HAP-1 (cell line): ENCODE data around the gene CCDC8.
"Not testable (repeated sequence)": the region's sequence is repeated elsewhere in the genome, so short reads cannot be mapped to it uniquely, and the experiment has no call there.

Source experiments
- DNase-seq, 2 experiments: peaks; one replicate each; pipeline ENCODE4 v3.0.0-alpha.2; 2016 to 2020; ENCODE audit warnings: low spot score in 2 of 2
- H3K27me3 ChIP-seq: fragments of 250-450 bp; sonication (Bioruptor Pico); 2 replicates; pipeline ENCODE4 v1.5.1; 2020; ENCODE audit warnings: low read depth, mild to moderate bottlenecking, moderate library complexity
- H3K36me3 ChIP-seq: fragments of 250-450 bp; sonication (Bioruptor Pico); replicated peaks from 2 replicates; pipeline ENCODE4 v1.5.1; 2020; ENCODE audit warnings: mild to moderate bottlenecking
- H3K4me1 ChIP-seq: fragments of 250-450 bp; sonication (Bioruptor Pico); 2 replicates; pipeline ENCODE4 v1.5.1; 2020; ENCODE audit warnings: mild to moderate bottlenecking
- H3K4me3 ChIP-seq: fragments of 250-450 bp; sonication (Bioruptor Pico); 2 replicates; pipeline ENCODE4 v1.5.1; 2020; ENCODE audit warnings: mild to moderate bottlenecking, moderate library complexity
- H3K9me3 ChIP-seq: fragments of 250-450 bp; sonication (Bioruptor Pico); 2 replicates; pipeline ENCODE4 v1.5.1; 2020; ENCODE audit warnings: mild to moderate bottlenecking, moderate library complexity
- in situ Hi-C: fragments of 300-500 bp; cut with MboI; formaldehyde crosslinking; loops from 3 replicates; pipeline ENCODE4 v1.14.3; 2020; ENCODE audit warnings: low sequenced_read_pairs, inconsistent platforms, mixed read lengths

Gene CCDC8

GRCh38 chr19:46387713-46388130, 25.6 kb downstream of the CCDC8 start:
- no peaks in the 10 kb centered on the region for H3K4me1 ChIP-seq
- no peak overlapping the region for H3K4me3 ChIP-seq
- DNase-seq: no peak
- in situ Hi-C loops: no loop called here
- H3K36me3 ChIP-seq: peaks cover 73% of the 10 kb centered on the region
- H3K9me3 ChIP-seq: no peaks in the 10 kb centered on the region
- H3K27me3 ChIP-seq: no peaks in the 10 kb centered on the region

- in situ Hi-C loops: no loop called here
- no peak overlapping the region for H3K4me3 ChIP-seq
- no peaks in the 10 kb centered on the region for H3K4me1 ChIP-seq
- H3K36me3 ChIP-seq: peaks cover 75% of the 10 kb centered on the region
- DNase-seq: no peak
- no peaks in the 10 kb centered on the region for H3K27me3 ChIP-seq
- H3K9me3 ChIP-seq: no peaks in the 10 kb centered on the region
These were observed 26.2 kb downstream of the CCDC8 start for GRCh38 chr19:46386996-46387712.

- H3K36me3 ChIP-seq: peaks cover 85% of the 10 kb centered on the region
These were observed 27.2 kb downstream of the CCDC8 start for GRCh38 chr19:46386151-46386550.

GRCh38 chr19:46385636-46386035, 27.7 kb downstream of the CCDC8 start:
- Histone ChIP-seq H3K4me3 (no peak overlapping the region), H3K36me3 (peaks cover 86% of the 10 kb centered on the region), H3K27me3 (no peaks in the 10 kb centered on the region), H3K9me3 (no peaks in the 10 kb centered on the region), H3K4me1 (no peaks in the 10 kb centered on the region)
- DNase-seq: no peak
- in situ Hi-C loops: no loop called here

More at GRCh38 chr19:46386151-46386550, 27.2 kb downstream of the CCDC8 start:
- H3K4me1 ChIP-seq: no peaks in the 10 kb centered on the region
- no peaks in the 10 kb centered on the region for H3K9me3 ChIP-seq
- H3K27me3 ChIP-seq: no peaks in the 10 kb centered on the region
- no peak overlapping the region for H3K4me3 ChIP-seq
- DNase-seq: no peak
- in situ Hi-C loops: no loop called here

- Histone ChIP-seq H3K4me3 (no peak overlapping the region), H3K4me1 (peaks cover 3% of the 10 kb centered on the region; the same call in 1 of the 2 replicates), H3K9me3 (no peaks in the 10 kb centered on the region), H3K27me3 (no peaks in the 10 kb centered on the region), H3K36me3 (peaks cover 86% of the 10 kb centered on the region)
- no peak for DNase-seq
- in situ Hi-C loops: no loop called here
These were observed 29.0 kb downstream of the CCDC8 start for GRCh38 chr19:46384396-46384795.

- in situ Hi-C loops: no loop called here
- no peak for DNase-seq
- no peaks in the 10 kb centered on the region for H3K27me3 ChIP-seq
- H3K4me1 ChIP-seq: peaks cover 3% of the 10 kb centered on the region; the same call in 1 of the 2 replicates
- H3K36me3 ChIP-seq: peaks cover 86% of the 10 kb centered on the region
- H3K4me3 ChIP-seq: no peak overlapping the region
- H3K9me3 ChIP-seq: no peaks in the 10 kb centered on the region
These were observed 29.5 kb downstream of the CCDC8 start for GRCh38 chr19:46383846-46384245.

- H3K9me3 ChIP-seq: no peaks in the 10 kb centered on the region
- in situ Hi-C loops: no loop called here
- no peaks in the 10 kb centered on the region for H3K27me3 ChIP-seq
- H3K4me1 ChIP-seq: peaks cover 3% of the 10 kb centered on the region; the same call in 1 of the 2 replicates
- no peak overlapping the region for H3K4me3 ChIP-seq
- DNase-seq: no peak
- H3K36me3 ChIP-seq: peaks cover 83% of the 10 kb centered on the region
These were observed 30.1 kb downstream of the CCDC8 start for GRCh38 chr19:46383171-46383815.

GRCh38 chr19:46381756-46382345, 31.5 kb downstream of the CCDC8 start:
- DNase-seq: no peak
- no peaks in the 10 kb centered on the region for H3K27me3 ChIP-seq
- H3K36me3 ChIP-seq: peaks cover 83% of the 10 kb centered on the region
- no peak overlapping the region for H3K4me3 ChIP-seq
- peaks cover 3% of the 10 kb centered on the region; the same call in 1 of the 2 replicates for H3K4me1 ChIP-seq
- H3K9me3 ChIP-seq: no peaks in the 10 kb centered on the region
- in situ Hi-C loops: no loop called here

GRCh38 chr19:46381346-46381745, 32.0 kb downstream of the CCDC8 start:
- no peak for DNase-seq

GRCh38 chr19:46380690-46381089, 32.7 kb downstream of the CCDC8 start:
- H3K4me3 ChIP-seq: no peak overlapping the region
- peaks cover 3% of the 10 kb centered on the region; the same call in 1 of the 2 replicates for H3K4me1 ChIP-seq
- peaks cover 91% of the 10 kb centered on the region for H3K36me3 ChIP-seq
- no peaks in the 10 kb centered on the region for H3K9me3 ChIP-seq
- no peaks in the 10 kb centered on the region for H3K27me3 ChIP-seq
- in situ Hi-C loops: no loop called here
- DNase-seq: no peak

More at GRCh38 chr19:46381346-46381745, 32.0 kb downstream of the CCDC8 start:
- H3K4me3 ChIP-seq: no peak overlapping the region
- peaks cover 3% of the 10 kb centered on the region; the same call in 1 of the 2 replicates for H3K4me1 ChIP-seq
- in situ Hi-C loops: no loop called here
- no peaks in the 10 kb centered on the region for H3K9me3 ChIP-seq
- peaks cover 84% of the 10 kb centered on the region for H3K36me3 ChIP-seq
- no peaks in the 10 kb centered on the region for H3K27me3 ChIP-seq

GRCh38 chr19:46378268-46378667, 35.1 kb downstream of the CCDC8 start:
- Histone ChIP-seq H3K27me3 (no peaks in the 10 kb centered on the region), H3K4me1 (peaks cover 3% of the 10 kb centered on the region; the same call in 1 of the 2 replicates), H3K36me3 (peaks cover 73% of the 10 kb centered on the region), H3K9me3 (no peaks in the 10 kb centered on the region), H3K4me3 (no peak overlapping the region)
- in situ Hi-C loops: no loop called here
- DNase-seq: no peak

GRCh38 chr19:46376241-46377153, 36.9 kb downstream of the CCDC8 start:
- Histone ChIP-seq H3K4me1 (peaks cover 3% of the 10 kb centered on the region; the same call in 1 of the 2 replicates), H3K27me3 (no peaks in the 10 kb centered on the region), H3K9me3 (no peaks in the 10 kb centered on the region), H3K36me3 (peaks cover 59% of the 10 kb centered on the region), H3K4me3 (no peak overlapping the region)
- in situ Hi-C loops: no loop called here
- no peak for DNase-seq

GRCh38 chr19:46375476-46376067, 37.8 kb downstream of the CCDC8 start:
- peaks cover 54% of the 10 kb centered on the region for H3K36me3 ChIP-seq
- H3K4me3 ChIP-seq, H3K9me3 ChIP-seq, H3K4me1 ChIP-seq, H3K27me3 ChIP-seq, DNase-seq, in situ Hi-C loops: not testable (repeated sequence)
